ENCODE data around the gene DUS1L.

GRCh38 chr17:82008258-82008940 is 57.2 kb downstream of the DUS1L start:
- no peak for TF ChIP-seq CTCF (IDR thresholded peaks at IDR 0.05; ENCODE audit: low read length)
- no peak for TF ChIP-seq EZH2 (IDR thresholded peaks at IDR 0.05; ENCODE audit: borderline replicate concordance, low read length)
